HG03108 (cell line): ENCODE measurements around the gene SH3RF2.
A peak's percentile ranks its signal among the peaks of the same experiment; 100 is the strongest.
"Not testable (repeated sequence)": the region's sequence is repeated elsewhere in the genome, so short reads cannot be mapped to it uniquely, and the experiment has no call there.

Experiments
- ATAC-seq: cut with Tn5 transposase; IDR thresholded peaks from one replicate; pipeline ENCODE4 v1.9.1; 2021; ENCODE audit warnings: moderate library complexity; ENCODE audit not compliant: unreplicated experiment

SH3RF2 gene

DNA sequence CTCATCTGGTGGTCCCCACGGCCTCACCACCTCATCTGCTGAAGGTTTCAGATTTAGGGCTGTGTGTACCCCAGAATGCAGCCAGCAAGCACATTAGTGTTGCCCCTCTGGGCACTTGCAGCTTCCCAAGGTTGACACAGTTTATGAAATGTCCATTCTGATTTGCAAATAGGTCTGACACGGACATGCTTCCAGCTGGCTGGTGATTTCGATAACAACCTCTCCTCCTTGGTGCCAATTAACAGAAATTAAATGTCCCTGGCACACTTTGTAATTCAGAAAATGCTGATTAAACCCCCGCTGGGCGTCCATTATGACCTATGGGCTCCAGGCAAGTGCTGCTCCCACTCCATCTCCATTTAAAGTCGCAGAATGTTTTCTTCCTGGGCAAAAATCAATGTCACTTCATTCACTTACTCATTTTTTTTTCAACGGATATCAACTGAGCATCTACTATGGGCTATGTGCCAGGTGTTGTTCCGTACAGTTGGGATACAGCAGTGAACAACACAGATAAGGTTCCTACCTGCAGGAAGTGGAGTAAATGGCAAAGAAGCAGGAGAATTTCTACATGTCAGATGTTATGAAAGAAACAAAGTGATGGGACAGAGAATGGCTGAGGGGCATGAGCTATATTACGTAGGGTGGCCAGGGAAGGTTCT, 137.0 kb downstream of the SH3RF2 start:
- ATAC-seq: no peak

DNA sequence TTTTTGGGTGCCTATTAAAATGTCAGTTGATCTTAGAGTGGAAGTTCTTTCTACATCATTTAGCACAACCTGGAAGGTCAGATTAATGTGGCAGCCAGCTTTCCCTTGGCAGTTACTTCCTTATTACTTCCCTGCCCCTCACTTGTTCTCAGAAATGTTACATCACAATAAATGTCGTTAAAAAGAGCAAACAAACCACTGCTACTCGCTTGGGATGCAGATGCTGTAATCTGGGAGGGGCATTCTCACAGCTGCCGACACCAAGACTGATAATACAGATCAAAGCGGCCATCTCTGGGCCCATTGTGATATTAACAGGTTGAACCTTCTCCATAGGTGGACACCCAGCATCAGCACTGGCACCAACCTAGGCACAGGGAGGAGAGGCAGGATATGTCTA, 139.7 kb downstream of the SH3RF2 start:
- ATAC-seq: no peak

- no peak for ATAC-seq
Measured at GRCh38 chr5:146076455-146076854, 140.1 kb downstream of the SH3RF2 start.

DNA sequence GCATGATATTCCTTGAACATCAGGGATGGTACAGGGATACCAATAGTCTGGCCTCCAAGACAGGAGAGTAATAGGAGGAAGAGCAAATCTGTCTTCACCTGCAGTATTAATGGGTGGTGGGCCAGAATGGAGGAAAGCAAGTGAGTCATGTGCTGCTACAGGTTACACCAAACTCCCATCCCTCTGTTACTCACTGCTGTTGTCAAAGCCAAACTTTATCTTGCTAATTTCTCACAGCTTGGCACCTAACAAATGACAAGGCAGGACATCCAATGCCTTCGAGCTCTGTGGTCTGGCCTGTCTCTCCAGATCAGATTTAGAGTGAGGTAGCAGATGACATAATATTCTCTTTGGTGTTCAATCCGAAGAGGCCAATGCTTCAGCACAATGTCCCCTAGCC, 142.2 kb downstream of the SH3RF2 start:
- ATAC-seq: no peak

- ATAC-seq: no peak
Measured at GRCh38 chr5:146079695-146080373, 143.5 kb downstream of the SH3RF2 start.

DNA sequence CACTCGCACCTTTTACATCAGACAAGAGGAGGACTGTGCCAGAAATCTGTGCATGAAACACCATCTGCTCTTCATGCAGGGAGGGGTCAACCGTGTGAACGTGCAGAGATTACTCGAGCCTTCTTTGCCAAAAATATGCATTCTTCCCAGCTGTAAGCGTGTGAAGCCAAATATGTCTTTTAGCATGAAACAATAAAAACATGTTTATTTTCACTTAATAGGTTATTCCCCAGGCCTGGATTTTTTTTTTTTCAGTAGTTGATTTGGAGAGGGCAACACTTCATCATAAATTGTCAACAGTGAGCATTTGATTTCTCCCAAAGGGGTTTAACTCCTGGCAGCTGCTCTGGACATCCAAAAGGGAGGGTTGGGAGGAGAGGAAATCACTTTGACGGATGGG, 145.2 kb downstream of the SH3RF2 start:
- ATAC-seq: no peak

GRCh38 chr5:146082798-146083197, 146.4 kb downstream of the SH3RF2 start:
- peak; percentile 89 for ATAC-seq

- no peak for ATAC-seq
Measured at GRCh38 chr5:146084376-146084775, 148.0 kb downstream of the SH3RF2 start.

GRCh38 chr5:146088098-146088497, 151.7 kb downstream of the SH3RF2 start:
- ATAC-seq: no peak

DNA sequence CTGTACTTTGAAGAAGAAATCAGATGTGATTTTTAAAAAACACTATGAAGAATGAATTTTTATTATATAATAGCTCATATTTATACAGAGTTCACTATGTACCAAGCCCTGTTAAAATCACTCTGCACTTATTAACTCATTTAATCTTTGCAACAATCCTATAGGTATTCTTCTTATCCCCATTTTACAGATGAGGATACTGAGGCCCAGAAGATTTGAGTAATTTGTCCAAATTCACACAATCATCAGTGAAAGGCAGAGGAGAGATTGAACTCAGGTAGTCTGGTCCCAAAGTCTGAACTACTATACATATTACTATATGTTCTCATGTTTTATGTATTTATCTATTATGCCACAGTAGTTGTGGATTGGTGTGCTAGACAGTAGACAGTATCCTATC, 152.9 kb downstream of the SH3RF2 start:
- no peak for ATAC-seq

DNA sequence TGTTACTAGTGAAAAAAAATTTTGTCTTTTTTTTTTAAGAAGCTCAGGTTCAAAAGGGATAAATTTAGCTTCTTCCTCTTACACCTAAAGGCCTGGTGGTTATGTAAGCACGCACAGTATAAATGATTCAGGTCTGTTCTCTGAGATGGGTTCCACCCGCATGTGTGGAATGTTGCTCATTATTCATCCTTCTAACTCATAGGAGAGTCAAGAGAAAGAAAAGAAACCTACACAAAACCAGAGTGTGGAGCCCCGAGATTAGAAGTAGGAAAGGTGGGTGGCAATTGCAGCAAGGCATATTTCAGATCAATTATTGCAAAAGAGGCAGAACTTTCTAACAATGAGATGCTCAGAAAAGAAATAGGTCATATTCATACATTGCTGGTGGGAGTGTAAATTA, 155.5 kb downstream of the SH3RF2 start:
- no peak for ATAC-seq

DNA sequence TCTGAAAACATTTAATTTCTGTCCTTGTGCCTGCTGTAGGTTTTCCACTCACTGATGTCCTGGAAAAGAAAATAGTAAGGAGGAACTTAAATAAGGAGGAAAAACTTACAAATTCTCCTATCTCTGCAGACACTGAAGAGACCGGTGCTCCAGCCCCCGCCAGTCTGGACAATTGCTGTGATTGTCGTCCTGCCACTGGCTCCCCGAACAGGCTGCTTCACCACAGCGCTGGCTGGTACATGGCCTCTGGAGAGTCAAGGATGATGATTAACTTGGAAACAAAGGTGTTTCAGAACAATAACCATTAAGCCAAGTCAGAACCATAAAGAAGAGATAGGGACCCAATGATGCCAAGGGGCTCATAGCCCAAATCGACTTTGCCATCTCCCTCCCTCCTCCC, 161.7 kb downstream of the SH3RF2 start:
- ATAC-seq: no peak

- ATAC-seq: no peak
Measured at GRCh38 chr5:146101646-146102045, 165.3 kb downstream of the SH3RF2 start.

GRCh38 chr5:146103594-146103993, 167.2 kb downstream of the SH3RF2 start:
- no peak for ATAC-seq

DNA sequence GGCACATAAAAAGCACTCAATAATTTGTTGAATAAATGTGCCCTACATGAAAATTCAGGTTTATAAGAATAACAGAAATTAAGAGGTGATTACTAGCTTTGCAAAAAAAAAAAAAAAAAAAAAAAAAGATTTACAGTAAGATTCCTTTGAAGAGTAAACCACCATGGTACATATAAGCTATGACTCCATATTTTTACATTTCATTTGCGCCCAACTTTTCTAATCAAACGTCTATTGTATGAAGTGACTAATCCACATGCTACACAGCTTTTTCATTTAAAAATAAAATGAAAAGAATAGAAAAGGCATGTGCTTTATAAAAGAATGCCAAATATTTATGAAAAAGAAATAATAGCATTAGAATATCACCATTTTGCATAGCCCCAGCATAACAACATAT, 169.1 kb downstream of the SH3RF2 start, which contains the start of gene PLAC8L1:
Gene PLAC8L1 (minus strand): TSS at position 101 of the 400 bp plus-strand sequence. CDS start 1,266 bp downstream, outside the sequence.
- no peak for ATAC-seq

DNA sequence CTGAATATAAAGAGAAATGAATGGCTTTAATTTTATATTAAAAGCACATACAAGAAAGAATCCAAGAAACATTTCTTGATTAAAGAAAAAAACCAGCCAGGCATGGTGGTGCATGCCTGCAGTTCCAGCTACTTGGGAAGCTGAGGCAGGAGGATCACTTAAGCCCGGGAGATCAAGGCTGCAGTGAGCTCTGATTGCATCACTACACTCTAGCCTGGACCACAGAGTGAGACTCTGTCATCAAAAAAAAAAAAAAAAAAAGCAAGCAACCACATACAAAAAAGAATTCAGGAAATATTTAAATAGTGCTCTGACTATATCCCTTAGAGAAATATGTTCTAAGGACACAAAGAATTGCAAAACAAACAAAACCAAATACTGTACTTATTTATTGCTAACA, 171.5 kb downstream of the SH3RF2 start:
- ATAC-seq: no peak

DNA sequence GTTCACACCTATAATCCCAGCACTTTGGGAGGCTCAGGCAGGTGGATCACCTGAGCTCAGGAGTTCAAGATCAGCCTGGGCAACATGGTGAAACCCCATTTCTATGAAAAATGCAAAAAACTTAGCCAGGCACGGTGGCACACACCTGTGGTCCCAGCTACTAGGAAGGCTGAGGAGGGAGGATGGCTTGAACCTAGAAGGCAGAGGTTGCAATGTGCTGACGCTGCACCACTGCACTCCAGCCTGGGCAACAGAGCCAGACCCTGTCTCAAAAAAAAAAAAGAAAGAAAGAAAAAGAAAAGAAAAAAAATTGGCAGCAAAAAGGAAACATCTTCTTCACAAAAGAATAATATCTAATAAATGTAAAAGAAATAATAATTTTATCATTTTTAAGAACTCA, 172.5 kb downstream of the SH3RF2 start:
- ATAC-seq: not testable (repeated sequence)

DNA sequence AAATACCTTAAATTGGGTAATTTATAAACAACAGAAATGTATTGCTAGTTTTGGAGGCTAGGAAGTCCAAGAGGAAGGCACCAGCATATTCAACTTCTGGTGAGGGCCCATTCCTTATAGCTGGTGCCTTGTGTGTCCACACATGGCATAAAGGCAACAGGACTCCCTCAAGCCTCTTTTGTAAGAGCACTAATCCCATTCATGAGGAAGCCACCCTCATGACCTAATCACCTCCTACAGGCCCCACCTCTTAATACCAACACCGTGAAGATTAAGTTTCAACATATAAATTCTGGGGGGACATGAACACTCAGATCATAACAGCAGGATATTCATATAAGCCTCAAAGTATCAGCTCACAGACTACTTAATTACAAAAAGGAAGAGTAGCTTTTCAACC, 173.0 kb downstream of the SH3RF2 start:
- ATAC-seq: no peak

GRCh38 chr5:146111409-146111808, 175.0 kb downstream of the SH3RF2 start:
- ATAC-seq: no peak

GRCh38 chr5:146112476-146112875, 176.1 kb downstream of the SH3RF2 start:
- ATAC-seq: no peak
